GM18519 (cell line): ENCODE results near the gene EXD3.

ENCODE experiments used
- ATAC-seq: cut with Tn5 transposase; IDR thresholded peaks from one replicate; pipeline ENCODE4 v1.9.1; 2021; ENCODE audit warnings: mild to moderate bottlenecking, moderate library complexity; ENCODE audit not compliant: unreplicated experiment, low FRiP score

The EXD3 gene

DNA sequence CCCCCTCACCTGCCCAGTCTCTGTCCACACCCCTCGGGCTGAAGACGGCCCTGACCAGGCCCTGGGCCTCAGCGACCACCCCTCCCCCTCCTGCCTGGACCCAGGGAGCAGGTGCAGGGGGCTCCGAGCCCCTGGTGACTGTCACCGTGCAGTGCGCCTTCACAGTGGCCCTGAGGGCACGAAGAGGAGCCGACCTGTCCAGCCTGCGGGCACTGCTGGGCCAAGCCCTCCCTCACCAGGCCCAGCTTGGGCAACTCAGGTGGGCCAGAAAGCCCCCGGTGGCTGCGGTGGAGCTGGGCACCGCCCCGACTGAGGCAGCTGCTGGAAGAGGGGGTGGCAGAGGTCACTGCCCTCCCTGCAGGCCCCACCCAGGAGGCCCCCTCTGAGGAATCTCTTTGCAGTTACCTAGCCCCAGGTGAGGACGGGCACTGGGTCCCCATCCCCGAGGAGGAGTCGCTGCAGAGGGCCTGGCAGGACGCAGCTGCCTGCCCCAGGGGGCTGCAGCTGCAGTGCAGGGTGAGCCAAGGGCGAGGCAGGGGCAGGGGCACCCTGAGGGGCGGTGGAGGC lies 10.5 kb upstream of the EXD3 start:
- no peak for ATAC-seq

DNA sequence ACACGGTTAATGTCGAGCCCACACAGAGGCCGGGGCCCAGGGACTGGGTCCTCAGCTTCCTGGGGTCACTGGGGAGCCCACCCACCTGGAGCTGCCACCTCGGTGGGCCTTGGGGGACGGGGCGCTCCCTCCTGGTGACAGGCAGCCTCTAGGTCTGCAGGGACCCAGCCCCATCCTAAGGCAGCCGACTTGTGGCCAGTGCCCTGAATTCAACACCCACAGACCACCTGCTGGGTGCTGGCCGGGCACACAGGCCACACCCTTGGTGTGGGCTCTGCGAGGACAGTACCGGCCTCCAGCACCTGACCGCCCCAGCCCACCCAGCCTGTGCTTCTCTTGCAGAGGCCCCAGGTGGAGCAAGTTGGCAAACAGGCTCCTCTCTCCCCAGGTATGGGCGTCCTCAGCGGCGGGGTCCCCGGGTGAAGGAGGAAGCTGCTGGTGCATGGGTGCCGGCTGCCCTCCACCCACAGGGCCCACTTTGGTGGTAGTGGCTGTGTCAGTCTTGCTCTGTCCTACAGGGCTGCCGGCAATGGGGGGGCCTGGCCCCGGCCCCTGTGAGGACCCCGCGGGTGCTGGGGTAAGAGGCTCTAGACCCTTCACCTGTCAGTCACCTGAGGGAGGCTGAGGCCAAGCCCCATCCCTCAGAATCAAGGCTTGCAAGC lies 9.9 kb upstream of the EXD3 start:
- no peak for ATAC-seq

DNA sequence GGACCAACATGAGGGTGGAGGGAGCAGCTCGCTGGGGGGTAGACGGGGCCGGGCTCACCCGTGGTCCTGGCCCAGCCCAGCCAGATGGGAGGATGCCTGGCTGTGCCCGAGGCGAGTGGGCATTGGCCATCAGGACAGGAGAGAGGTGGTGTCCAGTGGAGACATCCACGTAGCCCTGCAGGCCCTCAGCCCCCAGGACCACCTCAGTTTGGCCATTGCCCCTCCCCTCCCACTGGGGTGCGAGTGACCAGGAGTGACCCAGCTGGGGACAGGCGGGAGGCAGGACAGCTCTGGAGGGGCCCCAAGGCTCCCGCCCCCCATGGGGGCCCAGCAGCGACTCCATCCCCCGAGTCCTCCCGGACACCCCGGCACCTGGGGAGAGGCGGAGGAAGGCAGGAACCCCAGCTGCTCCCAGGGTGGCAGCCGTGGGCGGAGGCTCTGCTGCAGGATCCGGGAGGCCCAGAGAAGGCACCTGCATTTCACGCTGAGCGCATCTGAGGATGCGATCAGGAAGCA lies 8.5 kb upstream of the EXD3 start:
- no peak for ATAC-seq

DNA sequence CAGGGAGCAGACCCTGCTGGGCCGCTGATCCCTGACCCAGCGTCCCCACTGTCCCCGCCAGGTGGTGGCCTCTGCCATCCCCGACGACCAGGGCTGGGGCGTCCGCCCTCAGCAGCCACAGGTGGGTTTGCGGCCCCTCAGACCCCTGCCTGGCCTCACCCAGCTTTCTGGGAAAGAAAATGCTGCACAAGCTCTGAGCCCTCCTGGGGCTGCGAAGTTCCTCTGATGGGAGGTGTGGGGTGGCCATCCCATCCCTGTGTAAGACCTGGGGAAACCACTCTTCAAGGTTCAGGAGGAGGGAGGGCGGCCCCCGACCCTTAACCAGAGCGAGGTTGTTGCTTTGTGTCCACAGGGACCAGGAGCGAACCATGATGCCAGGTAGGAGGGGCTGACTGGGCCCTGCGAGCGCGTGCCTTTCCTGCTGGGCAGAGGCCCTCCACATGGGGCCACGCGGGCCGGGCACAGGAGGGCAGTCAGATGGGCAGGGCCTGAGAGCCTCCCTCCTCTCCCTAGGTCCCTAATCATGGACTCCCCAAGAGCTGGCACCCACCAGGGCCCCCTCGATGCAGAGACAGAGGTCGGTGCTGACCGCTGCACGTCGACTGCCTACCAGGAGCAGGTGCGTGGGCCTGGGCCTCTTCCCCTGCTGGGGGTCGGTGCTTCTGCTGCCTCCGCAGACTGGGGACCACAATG lies 7.9 kb upstream of the EXD3 start:
- ATAC-seq: no peak

GRCh38 chr9:137429974-137430722 lies 7.2 kb upstream of the EXD3 start:
- ATAC-seq: no peak

DNA sequence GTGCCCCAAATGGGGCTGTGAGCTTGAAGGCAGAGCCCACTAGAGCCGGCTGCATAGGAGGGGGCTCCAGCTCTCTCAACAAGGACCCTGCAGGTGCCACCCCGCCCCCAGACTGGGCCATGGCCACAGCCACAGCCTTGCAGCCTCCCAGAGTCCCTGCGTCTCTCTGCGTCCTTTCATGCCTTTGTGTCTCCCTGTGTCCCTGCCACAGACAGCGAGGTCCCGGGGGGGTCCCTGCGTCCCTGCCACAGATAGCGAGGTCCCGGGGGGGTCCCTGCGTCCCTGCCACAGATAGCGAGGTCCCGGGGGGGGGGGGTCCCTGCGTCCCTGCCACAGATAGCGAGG lies 6.6 kb upstream of the EXD3 start:
- ATAC-seq: no peak

DNA sequence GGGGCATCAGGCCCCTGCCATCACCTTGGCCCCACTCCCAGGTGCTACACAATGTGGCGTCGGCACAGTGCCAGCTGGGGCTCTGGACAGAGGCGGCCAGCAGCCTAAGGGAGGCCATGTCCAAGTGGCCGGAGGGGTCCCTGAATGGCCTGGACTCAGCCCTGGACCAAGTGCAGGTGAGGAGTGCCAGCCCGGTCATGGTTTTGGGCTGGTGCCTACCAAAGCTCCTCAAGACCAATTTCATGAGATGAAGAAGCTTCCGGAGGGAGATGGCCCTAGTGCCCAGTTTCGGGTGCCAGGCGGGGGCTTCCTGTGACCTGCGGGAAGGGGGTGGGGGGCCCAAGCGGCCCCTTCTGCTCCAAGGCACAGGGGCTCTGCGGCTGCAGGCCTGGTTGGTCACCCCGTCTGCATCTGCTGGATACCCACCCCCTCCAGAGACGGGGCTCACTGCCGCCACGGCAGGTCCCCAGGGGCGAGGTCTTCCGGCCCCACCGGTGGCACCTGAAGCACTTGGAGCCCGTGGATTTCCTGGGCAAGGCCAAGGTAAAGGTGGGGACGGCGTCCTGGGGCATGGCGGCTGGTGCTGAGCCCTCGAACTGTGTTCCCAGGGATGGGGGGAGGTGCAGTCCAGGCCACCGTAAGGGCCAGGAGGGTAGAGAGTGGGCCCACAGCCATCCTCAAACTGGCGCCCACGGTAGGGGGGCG lies 6.0 kb upstream of the EXD3 start:
- no peak for ATAC-seq

- ATAC-seq: no peak
Observed at GRCh38 chr9:137428311-137428630, 5.3 kb upstream of the EXD3 start.

- no peak for ATAC-seq
Observed at GRCh38 chr9:137427454-137428310, 4.7 kb upstream of the EXD3 start.

GRCh38 chr9:137426018-137426681 lies 3.2 kb upstream of the EXD3 start:
- no peak for ATAC-seq

GRCh38 chr9:137423514-137424291 lies 741 bp upstream of the EXD3 start:
- no peak for ATAC-seq

DNA sequence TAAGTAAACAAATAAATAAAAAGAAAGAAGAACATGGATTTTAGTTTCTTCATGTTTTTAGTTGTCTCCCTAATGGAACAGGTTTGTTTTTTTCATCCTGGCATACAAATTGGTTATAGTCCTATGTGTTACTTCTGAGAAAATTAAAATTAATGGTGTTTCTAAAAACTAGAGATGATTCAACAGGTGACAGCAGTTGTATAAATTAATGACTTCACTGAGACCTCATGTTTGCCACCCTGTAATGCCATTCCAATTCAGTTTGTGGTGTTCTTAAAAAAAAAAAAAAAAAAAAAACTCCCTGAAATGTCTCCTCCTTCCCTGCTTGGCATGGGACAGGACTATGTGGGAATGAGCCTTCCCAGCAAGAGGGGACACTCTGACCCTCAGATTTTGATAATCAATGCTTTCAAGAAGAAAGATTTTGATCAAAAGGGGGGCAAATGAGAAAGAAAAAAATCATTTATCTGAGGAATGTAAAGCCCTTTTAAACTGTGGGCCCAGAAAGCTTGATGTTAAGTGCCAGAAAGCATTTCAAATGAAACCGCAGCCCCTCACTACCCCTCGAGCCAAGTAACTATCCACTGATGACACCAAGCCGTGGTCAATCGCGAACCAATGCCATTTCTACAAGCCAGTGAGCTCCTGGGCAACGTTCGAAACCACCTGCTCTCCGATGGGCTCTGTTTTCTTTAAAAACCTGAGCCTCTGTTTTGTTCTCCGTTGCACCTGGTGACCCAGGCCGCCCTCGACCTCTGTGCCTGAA lies 941 bp downstream of the EXD3 start:
- no peak for ATAC-seq

- no peak for ATAC-seq
Observed at GRCh38 chr9:137417161-137418021, 5.6 kb downstream of the EXD3 start.

GRCh38 chr9:137416563-137417151 lies 6.3 kb downstream of the EXD3 start:
- ATAC-seq: no peak

DNA sequence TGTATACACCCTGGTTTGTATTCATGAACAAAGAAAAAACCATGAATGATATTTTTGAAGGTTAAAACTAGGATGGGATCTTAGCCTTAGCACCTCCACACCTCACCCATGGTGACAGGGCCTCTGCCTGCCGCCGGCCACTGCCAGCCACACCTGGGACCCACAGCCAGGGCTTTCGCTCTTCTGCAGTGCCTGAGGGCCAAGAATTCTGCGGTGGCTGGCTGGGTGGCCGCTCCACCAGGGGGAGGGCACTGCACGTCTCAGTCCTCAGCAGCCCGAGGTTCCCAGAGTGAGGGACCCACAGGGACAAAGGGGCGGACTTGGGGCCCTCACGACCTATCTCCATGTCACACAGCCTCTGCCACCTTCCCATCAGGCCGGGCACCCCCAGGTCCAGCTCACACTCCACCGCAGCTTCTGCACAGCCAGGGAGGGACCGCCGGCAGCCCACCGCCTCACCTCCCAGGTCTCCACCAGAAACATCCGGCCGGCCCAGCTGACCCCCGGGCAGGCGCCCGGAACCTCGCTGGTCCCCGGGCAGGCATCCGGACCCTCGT lies 6.9 kb downstream of the EXD3 start:
- ATAC-seq: no peak

- no peak for ATAC-seq
Observed at GRCh38 chr9:137415451-137415850, 7.5 kb downstream of the EXD3 start.
